Stomach (tissue), 4 donors: Measurements from ENCODE around the gene RCBTB1.

ENCODE experiments used
- EP300 ChIP-seq: sonication (generic); formaldehyde crosslinking; IDR thresholded peaks from one replicate; pipeline ENCODE4 v1.6.1; 2017; ENCODE audit warnings: antibody characterized with exemption
- POLR2A ChIP-seq, 4 donors: fragments of 450-650 bp; IDR thresholded peaks; one replicate each; pipeline ENCODE4 v1.6.1; 2016; ENCODE audit warnings: antibody characterized with exemption in 4 of 4, control low read depth in 2 of 4, mild to moderate bottlenecking in 1 of 4, moderate library complexity in 1 of 4
- POLR2AphosphoS5 ChIP-seq, 3 donors: sonication (generic); formaldehyde crosslinking; IDR thresholded peaks; one replicate each; pipeline ENCODE4 v1.6.1; 2016; ENCODE audit warnings: antibody characterized with exemption in 3 of 3
- TF ChIP-seq, protein P1 (sequence below), 7 experiments: fragments of 450-650 bp in 4 of 7; fragments of 200-600 bp in 3 of 7; sonication (generic) in 3 of 7; IDR thresholded peaks; one replicate each; pipeline ENCODE4 v1.5.1; 2016 to 2019; ENCODE audit warnings: antibody characterized with exemption in 7 of 7, control low read depth in 2 of 7, mild to moderate bottlenecking in 1 of 7

DNA sequence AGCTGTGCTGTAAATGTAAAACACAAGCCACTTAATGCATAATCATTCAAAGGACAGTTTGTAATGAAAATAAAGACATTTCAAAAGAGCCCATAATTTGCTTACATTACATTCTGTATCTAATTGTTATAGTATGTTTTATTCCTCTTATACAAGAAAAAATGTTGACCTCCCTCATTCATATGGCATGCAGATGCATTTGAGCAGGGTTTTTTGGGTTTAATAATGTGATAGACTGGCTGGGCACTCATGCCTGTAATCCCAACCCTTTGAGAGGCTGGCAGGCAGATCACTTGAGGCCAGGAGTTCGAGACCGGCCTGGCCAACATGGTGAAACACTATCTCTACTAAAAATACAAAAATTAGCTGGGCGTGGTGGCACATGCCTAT is 31.3 kb upstream of the RCBTB1 start:
- TF ChIP-seq POLR2A (IDR thresholded peaks at IDR 0.05) (no peak), POLR2AphosphoS5 (IDR thresholded peaks at IDR 0.05) (no peak), EP300 (no peak)
- TF ChIP-seq, protein P1, sequence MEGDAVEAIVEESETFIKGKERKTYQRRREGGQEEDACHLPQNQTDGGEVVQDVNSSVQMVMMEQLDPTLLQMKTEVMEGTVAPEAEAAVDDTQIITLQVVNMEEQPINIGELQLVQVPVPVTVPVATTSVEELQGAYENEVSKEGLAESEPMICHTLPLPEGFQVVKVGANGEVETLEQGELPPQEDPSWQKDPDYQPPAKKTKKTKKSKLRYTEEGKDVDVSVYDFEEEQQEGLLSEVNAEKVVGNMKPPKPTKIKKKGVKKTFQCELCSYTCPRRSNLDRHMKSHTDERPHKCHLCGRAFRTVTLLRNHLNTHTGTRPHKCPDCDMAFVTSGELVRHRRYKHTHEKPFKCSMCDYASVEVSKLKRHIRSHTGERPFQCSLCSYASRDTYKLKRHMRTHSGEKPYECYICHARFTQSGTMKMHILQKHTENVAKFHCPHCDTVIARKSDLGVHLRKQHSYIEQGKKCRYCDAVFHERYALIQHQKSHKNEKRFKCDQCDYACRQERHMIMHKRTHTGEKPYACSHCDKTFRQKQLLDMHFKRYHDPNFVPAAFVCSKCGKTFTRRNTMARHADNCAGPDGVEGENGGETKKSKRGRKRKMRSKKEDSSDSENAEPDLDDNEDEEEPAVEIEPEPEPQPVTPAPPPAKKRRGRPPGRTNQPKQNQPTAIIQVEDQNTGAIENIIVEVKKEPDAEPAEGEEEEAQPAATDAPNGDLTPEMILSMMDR (IDR thresholded peaks at IDR 0.05): no peak
